Measurements from ENCODE around the gene ARHGEF17.

The ARHGEF17 gene

GRCh38 chr11:73290536-73290935 is 17.5 kb upstream of the ARHGEF17 start:
- H3K9me3 Mint-ChIP-seq, result no peaks in the 10 kb centered on the region
- TF ChIP-seq CTCF (IDR thresholded peaks at IDR 0.05; ENCODE audit: unreplicated experiment in 3 of 3), result no peak
- no peak overlapping the region for H3K27ac Mint-ChIP-seq
- no peak overlapping the region for H3K4me3 Mint-ChIP-seq
- peaks cover 38% of the 10 kb centered on the region for H3K27me3 Mint-ChIP-seq (ENCODE audit: low read depth)
- H3K4me1 Mint-ChIP-seq, result peaks cover 18% of the 10 kb centered on the region
- no peaks in the 10 kb centered on the region for H3K36me3 Mint-ChIP-seq (ENCODE audit: low read depth)

GRCh38 chr11:73291196-73291595 is 16.9 kb upstream of the ARHGEF17 start:
- Mint-ChIP-seq H3K36me3 (ENCODE audit: low read depth) (no peaks in the 10 kb centered on the region), H3K27me3 (ENCODE audit: low read depth) (peaks cover 40% of the 10 kb centered on the region), H3K4me1 (peaks cover 18% of the 10 kb centered on the region), H3K27ac (no peak overlapping the region), H3K9me3 (no peaks in the 10 kb centered on the region), H3K4me3 (no peak overlapping the region)
- no peak for TF ChIP-seq CTCF (IDR thresholded peaks at IDR 0.05; ENCODE audit: unreplicated experiment in 3 of 3)

GRCh38 chr11:73291781-73292524 is 16.1 kb upstream of the ARHGEF17 start:
- peaks cover 40% of the 10 kb centered on the region for H3K27me3 Mint-ChIP-seq (ENCODE audit: low read depth)
- H3K9me3 Mint-ChIP-seq, result no peaks in the 10 kb centered on the region
- no peak overlapping the region for H3K27ac Mint-ChIP-seq
- peaks cover 16% of the 10 kb centered on the region for H3K4me1 Mint-ChIP-seq
- H3K4me3 Mint-ChIP-seq, result no peak overlapping the region
- no peak for TF ChIP-seq CTCF (IDR thresholded peaks at IDR 0.05; ENCODE audit: unreplicated experiment in 3 of 3)
- H3K36me3 Mint-ChIP-seq (ENCODE audit: low read depth), result no peaks in the 10 kb centered on the region

- H3K27me3 Mint-ChIP-seq (ENCODE audit: low read depth), result peaks cover 40% of the 10 kb centered on the region
- H3K4me3 Mint-ChIP-seq, result no peak overlapping the region
- no peak for TF ChIP-seq CTCF (IDR thresholded peaks at IDR 0.05; ENCODE audit: unreplicated experiment in 3 of 3)
- no peak overlapping the region for H3K27ac Mint-ChIP-seq
- H3K4me1 Mint-ChIP-seq, result peaks cover 12% of the 10 kb centered on the region
- no peaks in the 10 kb centered on the region for H3K9me3 Mint-ChIP-seq
- no peaks in the 10 kb centered on the region for H3K36me3 Mint-ChIP-seq (ENCODE audit: low read depth)
These were observed 15.6 kb upstream of the ARHGEF17 start for GRCh38 chr11:73292525-73292894.

- H3K27ac Mint-ChIP-seq, result no peak overlapping the region
- H3K27me3 Mint-ChIP-seq (ENCODE audit: low read depth), result peaks cover 40% of the 10 kb centered on the region
- H3K36me3 Mint-ChIP-seq (ENCODE audit: low read depth), result no peaks in the 10 kb centered on the region
- H3K4me3 Mint-ChIP-seq, result no peak overlapping the region
- peaks cover 8% of the 10 kb centered on the region for H3K4me1 Mint-ChIP-seq
- H3K9me3 Mint-ChIP-seq, result no peaks in the 10 kb centered on the region
- no peak for TF ChIP-seq CTCF (IDR thresholded peaks at IDR 0.05; ENCODE audit: unreplicated experiment in 3 of 3)
These were observed 14.6 kb upstream of the ARHGEF17 start for GRCh38 chr11:73293356-73293936.

GRCh38 chr11:73294604-73295003 is 13.5 kb upstream of the ARHGEF17 start:
- Mint-ChIP-seq H3K36me3 (ENCODE audit: low read depth) (no peaks in the 10 kb centered on the region), H3K4me3 (no peak overlapping the region), H3K9me3 (no peaks in the 10 kb centered on the region), H3K27me3 (ENCODE audit: low read depth) (peaks cover 40% of the 10 kb centered on the region), H3K4me1 (no peaks in the 10 kb centered on the region), H3K27ac (no peak overlapping the region)
- TF ChIP-seq CTCF (IDR thresholded peaks at IDR 0.05; ENCODE audit: unreplicated experiment in 3 of 3), result no peak

Measured in nephron (organoid).